Measurements from ENCODE around the gene OGFOD3.

DNA sequence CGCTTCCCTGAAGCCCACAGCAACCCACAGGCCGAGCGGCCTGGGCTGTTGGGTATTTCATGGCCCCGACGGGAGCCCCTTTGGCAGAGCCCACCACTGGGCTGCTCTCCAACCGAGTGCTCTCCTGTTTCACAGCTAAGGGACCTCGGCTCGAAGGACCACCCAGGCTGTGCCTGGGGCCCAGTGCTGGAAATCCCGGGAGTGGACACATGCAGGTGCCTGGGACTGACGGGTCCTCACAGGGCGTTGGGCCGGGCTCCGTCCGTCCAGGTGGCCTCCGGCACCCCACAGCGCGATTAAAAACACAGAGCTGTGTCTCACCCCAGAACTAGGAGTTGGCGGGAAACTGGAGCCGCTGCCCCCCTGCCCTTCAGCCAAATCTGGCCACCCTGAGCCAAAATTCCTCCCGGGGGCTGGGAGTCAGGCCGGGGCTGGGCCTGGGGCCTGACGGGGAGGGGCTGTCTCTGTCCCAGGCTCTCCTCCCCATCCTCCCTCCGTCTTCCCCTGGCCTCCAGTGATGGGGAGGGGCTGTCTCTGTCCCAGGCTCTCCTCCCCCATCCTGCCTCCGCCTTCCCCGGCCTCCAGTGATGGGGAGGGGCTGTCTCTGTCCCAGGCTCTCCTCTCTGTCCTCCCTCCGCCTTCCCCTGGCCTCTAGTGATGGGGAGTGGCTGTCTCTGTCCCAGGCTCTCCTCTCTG, 32.7 kb downstream of the OGFOD3 start:
- TF ChIP-seq, protein P1, sequence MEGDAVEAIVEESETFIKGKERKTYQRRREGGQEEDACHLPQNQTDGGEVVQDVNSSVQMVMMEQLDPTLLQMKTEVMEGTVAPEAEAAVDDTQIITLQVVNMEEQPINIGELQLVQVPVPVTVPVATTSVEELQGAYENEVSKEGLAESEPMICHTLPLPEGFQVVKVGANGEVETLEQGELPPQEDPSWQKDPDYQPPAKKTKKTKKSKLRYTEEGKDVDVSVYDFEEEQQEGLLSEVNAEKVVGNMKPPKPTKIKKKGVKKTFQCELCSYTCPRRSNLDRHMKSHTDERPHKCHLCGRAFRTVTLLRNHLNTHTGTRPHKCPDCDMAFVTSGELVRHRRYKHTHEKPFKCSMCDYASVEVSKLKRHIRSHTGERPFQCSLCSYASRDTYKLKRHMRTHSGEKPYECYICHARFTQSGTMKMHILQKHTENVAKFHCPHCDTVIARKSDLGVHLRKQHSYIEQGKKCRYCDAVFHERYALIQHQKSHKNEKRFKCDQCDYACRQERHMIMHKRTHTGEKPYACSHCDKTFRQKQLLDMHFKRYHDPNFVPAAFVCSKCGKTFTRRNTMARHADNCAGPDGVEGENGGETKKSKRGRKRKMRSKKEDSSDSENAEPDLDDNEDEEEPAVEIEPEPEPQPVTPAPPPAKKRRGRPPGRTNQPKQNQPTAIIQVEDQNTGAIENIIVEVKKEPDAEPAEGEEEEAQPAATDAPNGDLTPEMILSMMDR (IDR thresholded peaks at IDR 0.05) = no peak
- TF ChIP-seq POLR2AphosphoS5 (IDR thresholded peaks at IDR 0.05) = no peak
- no peak for TF ChIP-seq EP300 (IDR thresholded peaks at IDR 0.05)
- TF ChIP-seq POLR2A (IDR thresholded peaks at IDR 0.05) = no peak
